DMS53 treated with DMSO at 0.1 percent for 48 hours (cell line): ENCODE data around the gene DCAF12L1.
A peak's percentile ranks its signal among the peaks of the same experiment; 100 is the strongest.

Source experiments
- DNase-seq: peaks from one replicate; lab custom pipeline; 2025; ENCODE audit not compliant: unreplicated experiment; lab: John Stamatoyannopoulos, UW

The DCAF12L1 gene

DNA sequence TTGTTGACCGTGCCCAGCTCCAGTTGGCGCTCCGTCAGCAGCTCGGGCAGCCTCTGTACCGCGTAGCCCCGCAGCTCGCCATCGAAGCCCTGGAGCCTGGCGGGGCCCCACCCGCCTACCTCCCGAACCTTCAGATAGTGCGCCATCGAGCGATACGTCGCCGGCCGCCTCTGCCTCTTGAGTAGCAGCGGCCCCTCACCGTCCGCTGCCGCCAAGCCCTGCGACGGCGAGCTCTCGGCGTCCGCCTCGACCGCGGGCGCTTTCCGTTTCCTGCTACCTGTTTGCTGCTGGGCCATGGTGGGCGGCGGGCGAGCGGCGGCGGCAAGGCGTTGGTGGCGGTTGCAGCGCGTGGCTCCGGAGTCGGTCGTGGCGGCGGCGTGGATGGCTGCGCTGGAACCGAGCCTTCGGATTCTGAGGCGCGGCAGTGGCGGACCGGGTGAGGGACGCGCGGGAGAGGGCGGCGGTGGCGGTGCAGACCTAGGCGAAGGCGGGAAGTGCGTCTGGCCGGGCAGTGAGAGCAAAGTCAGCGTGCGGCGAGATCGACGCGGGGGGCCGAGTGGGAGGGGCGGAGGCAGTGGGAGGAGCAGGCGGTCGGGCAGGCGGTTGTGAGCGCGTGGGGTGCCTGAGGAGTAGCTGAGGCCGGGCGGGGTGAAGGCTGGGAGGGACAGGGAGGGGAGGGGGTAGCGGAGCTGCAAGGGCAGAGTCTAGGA is at the start of gene DCAF12L1:
DCAF12L1 (minus strand) TSS at position 502 of the 710 bp plus-strand sequence; CDS start at position 296, 206 bp downstream.
- DNase-seq, result peak; percentile 5

DNA sequence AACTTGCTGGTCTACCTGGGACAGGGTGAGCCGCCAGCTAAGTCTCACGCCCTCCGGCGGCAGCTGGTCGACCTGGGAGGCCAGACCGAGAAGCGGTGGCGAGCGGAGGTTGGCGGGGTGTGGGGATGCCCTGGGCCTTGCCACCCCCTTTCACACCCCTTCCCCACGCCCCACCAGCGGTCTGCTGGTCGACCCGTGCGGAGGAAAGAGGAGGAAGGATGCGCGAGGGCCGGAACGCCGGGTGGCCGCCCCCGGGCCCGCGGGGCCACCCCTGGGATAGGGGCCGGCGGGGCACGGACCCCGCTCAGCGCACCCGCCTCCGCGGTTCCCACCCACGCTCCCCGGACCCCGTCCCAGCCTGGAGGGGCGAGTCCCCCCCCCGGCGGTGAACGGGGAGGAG is 28.3 kb upstream of the DCAF12L1 start:
- no peak for DNase-seq

DNA sequence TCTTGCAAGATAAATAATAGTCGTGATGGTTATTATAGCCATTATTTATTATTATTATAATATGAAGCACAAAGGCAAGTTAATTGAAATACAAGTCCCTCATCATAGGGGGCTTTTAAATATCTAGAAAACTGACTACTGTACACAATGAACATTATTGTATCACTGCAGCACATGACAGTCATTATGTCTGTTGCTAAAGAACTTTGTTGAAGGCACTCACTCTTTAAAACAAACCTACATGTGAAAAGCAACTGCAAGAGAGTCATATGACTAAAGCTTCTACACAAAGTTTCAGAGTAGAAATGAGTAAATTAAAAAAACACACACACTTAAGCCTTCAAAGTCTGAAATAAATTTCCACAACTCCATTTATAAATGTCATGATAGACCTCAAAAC is 23.3 kb upstream of the DCAF12L1 start:
- no peak for DNase-seq

DNA sequence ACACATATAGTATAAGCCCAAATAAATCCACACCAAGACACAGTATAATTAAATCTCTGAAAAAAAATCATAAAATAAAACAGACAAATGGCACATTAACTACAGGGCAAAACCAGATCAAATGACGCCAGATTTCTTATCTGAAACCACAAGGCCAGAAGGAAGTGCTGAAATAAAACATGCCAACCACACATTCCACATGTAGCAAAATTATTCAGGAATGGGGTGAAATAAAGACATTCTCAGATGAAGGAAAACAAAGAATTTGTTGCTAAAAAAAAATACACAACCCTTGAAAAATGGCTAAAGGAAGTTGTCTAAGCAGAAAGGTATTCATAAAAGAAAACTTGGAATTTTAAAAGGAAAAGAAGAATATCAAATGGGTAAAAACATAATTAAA is 4.5 kb upstream of the DCAF12L1 start:
- DNase-seq, result no peak

DNA sequence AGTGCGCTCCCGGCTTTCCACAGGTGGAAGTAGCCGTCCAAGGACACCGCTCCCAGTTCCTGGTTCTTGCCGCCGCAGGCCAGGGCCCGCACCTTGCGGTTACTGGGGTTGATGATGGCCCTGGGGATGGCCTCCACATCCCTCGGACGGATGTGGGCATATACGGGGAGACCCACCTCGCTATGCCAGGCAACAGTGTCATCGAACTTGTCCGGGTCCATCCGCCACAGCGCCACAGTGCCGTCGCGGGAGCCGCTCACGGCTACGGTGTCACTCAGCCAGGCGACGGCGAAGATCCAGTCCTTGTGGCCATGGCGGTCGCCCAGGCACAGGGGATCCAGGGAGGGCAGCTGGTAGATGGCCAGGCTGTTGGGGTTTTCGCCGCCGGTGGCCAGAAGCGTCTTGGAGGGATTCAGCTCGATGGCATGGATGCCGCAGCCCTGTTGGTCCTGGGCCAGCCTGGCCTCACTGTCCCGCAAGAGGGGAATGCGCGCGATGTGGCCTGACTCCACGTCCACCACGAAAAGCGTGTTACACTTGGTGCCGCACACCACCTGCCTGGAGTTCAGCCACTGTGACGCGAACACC is 795 bp downstream of the DCAF12L1 start:
- DNase-seq, result peak; percentile 9

DNA sequence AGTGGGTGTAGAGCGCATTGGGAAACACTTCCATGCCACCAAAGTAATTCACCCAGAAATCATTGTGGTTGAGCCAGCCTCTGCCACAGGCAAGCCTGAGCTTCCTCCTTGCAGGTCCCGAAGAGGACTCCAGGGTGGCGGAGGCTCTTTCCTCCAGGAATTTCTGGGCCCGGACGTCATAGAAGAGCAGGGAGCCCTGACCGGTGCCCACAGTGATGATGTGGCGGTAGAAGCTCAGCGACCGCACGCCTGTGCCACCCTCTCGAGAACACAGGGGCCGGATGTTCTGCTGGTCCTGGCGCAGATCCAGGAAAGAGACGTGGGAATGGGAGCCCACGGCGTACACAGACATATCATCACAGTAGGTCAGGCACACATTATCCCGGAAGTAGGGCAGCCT is 1.3 kb downstream of the DCAF12L1 start:
- DNase-seq, result peak; percentile 38

DNA sequence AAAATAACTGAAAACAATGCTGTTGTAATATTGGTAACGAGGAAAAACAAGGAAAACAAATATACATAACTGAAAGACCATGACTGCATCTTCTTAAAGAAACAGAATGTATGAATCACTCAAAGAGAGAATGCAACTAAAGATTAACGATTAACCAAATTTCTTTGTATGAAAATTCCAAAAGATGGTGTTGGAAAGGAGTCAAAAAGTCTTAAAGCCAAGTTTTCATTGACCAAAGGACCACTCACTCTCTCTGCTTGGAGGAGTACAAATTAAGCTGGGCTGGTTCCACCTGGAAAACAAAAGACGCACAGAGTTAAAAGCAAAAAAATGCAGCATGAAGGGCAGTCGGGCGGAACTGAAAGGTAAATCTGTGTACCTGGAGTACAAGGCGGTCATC is 1.8 kb downstream of the DCAF12L1 start:
- DNase-seq, result no peak

DNA sequence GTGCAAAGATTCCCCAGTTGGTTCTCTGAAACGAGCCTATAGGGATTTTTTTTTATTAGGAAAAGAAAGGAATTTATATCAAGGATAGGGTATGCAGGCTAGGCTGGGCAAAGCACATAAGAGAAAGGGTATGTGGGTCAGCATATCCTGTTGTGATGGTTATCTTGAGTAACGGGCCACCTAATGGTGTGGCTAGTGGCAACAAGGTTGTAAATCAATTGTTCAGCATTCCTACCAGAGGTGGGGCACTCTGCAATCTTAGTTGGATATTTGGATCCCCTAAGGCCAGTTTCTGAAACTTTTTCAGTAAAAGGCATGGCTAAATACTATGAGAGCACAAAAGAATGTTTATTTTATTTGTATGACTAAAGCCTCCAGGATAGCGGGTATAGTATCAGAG is 42.7 kb downstream of the DCAF12L1 start:
- no peak for DNase-seq
